Caco-2 (cell line): ENCODE measurements around the gene COLEC12. TPM values are rescaled to one million over a fixed set of nuclear protein-coding genes. Genes with fewer than 3 reads are reported as not detected.
"Not testable (repeated sequence)": the region's sequence is repeated elsewhere in the genome, so short reads cannot be mapped to it uniquely, and the experiment has no call there.

Experiments
- BruUV-seq: library from RNA; stranded (reverse); fragments of 400-500 nt; replicated peaks from 2 replicates; lab custom pipeline; 2021; lab: Mats Ljungman, UMichigan
- CTCF ChIA-PET: fragments of 300-600 bp; sonication (Branson Sonifier 250); formaldehyde crosslinking; loops from one replicate; lab custom pipeline; 2022; ENCODE audit warnings: antibody characterized with exemption; lab: Charles Lee
- POLR2A ChIA-PET: fragments of 300-600 bp; sonication (Branson Sonifier 250); formaldehyde crosslinking; loops from one replicate; lab custom pipeline; 2022; ENCODE audit warnings: antibody characterized with exemption; lab: Charles Lee
- DNase-seq, 2 experiments: peaks; one replicate each; pipeline versions ENCODE4 v3.0.0 to v3.0.0-alpha.2; 2020 to 2022
- H3K27me3 ChIP-seq: replicated peaks from 2 replicates; pipeline ENCODE4 v1.6.0; 2011; ENCODE audit warnings: low read length; ENCODE audit not compliant: control insufficient read depth, insufficient read depth
- H3K36me3 ChIP-seq: 2 replicates; pipeline ENCODE4 v1.5.1; 2011; ENCODE audit warnings: low read length; ENCODE audit not compliant: control insufficient read depth, insufficient read depth
- H3K4me1 ChIP-seq: fragments of 250-450 bp; sonication (Bioruptor Pico); 2 replicates; pipeline ENCODE4 v1.5.1; 2020; ENCODE audit warnings: mild to moderate bottlenecking
- H3K4me3 ChIP-seq: 2 replicates; pipeline ENCODE4 v1.5.1; 2011; ENCODE audit warnings: low read depth, mild to moderate bottlenecking, control low read depth, low read length
- H3K9me3 ChIP-seq: fragments of 250-450 bp; sonication (Bioruptor Pico); 2 replicates; pipeline ENCODE4 v1.5.1; 2020; ENCODE audit warnings: mild to moderate bottlenecking, moderate library complexity
- H3K27ac Mint-ChIP-seq: one replicate; pipeline ENCODE4 v1.8.0; 2022; ENCODE audit warnings: mixed read lengths; ENCODE audit not compliant: unreplicated experiment
- H3K27me3 Mint-ChIP-seq: one replicate; pipeline ENCODE4 v1.8.0; 2022; ENCODE audit warnings: mixed read lengths; ENCODE audit not compliant: insufficient read depth, unreplicated experiment
- H3K36me3 Mint-ChIP-seq: one replicate; pipeline ENCODE4 v1.8.0; 2022; ENCODE audit warnings: mild to moderate bottlenecking, mixed read lengths; ENCODE audit not compliant: insufficient read depth, unreplicated experiment
- H3K4me1 Mint-ChIP-seq: one replicate; pipeline ENCODE4 v1.8.0; 2022; ENCODE audit warnings: low read depth, mixed read lengths; ENCODE audit not compliant: unreplicated experiment
- H3K4me3 Mint-ChIP-seq: one replicate; pipeline ENCODE4 v1.8.0; 2022; ENCODE audit warnings: mild to moderate bottlenecking, moderate library complexity, mixed read lengths; ENCODE audit not compliant: unreplicated experiment
- H3K9me3 Mint-ChIP-seq: one replicate; pipeline ENCODE4 v1.8.0; 2022; ENCODE audit warnings: mixed read lengths; ENCODE audit not compliant: unreplicated experiment
- intact Hi-C: fragments of 100-400 bp; cut with micrococcal nuclease; formaldehyde crosslinking; loops from one replicate; pipeline ENCODE4 v1.10.0; 2022; ENCODE audit not compliant: unreplicated experiment
- total RNA-seq: library from RNA; stranded (reverse); gene quantifications from 2 replicates; pipeline ENCODE4 v1.2.3, GENCODE V29; 2022
- TF ChIP-seq, protein P1 (sequence below), 2 experiments: fragments of 200-600 bp in 1 of 2; IDR thresholded peaks; 1 replicate in 1 of 2; 2 replicates in 1 of 2; pipeline versions ENCODE4 v1.5.1 to v1.8.0; 2011 to 2022; ENCODE audit warnings: antibody characterized with exemption in 1 of 2, control low read depth in 1 of 2, inconsistent platforms in 1 of 2, low read depth in 1 of 2, low read length in 1 of 2, mild to moderate bottlenecking in 1 of 2, moderate library complexity in 1 of 2; ENCODE audit not compliant: insufficient read depth in 1 of 2, severe bottlenecking in 1 of 2, unreplicated experiment in 1 of 2

The COLEC12 gene
- total RNA-seq, 1 experiment from 2014 or later, result 0.09 TPM

DNA sequence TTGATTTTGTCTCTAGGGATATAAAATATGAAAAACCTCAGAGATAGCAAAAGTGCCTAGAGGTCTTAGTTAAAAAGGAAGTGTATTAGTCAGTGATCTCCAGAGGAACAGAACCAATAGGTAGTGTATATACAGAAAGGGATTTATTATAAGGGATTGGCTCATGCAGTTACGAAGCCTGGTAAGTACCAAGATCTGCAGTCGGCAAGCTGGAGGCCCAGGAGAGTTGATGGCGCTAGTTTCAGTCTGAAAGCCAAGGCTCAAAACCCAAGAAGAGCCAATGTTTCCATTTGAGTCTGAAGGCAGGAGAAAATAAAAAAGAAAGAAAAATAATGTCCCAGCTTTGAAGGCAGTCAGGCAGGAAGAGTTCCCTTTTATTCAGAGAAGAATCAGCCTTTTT is 93.3 kb downstream of the COLEC12 start:
- DNase-seq, result no peak
- POLR2A ChIA-PET, result no interaction called here
- no peaks in the 10 kb centered on the region for H3K36me3 ChIP-seq
- no TSS peak for BruUV-seq
- no peaks in the 10 kb centered on the region for H3K27me3 ChIP-seq
- Mint-ChIP-seq H3K9me3 (peaks cover 24% of the 10 kb centered on the region), H3K4me3 (no peak overlapping the region), H3K36me3 (peaks cover 5% of the 10 kb centered on the region), H3K4me1 (peaks cover 8% of the 10 kb centered on the region), H3K27me3 (no peaks in the 10 kb centered on the region), H3K27ac (no peak overlapping the region)
- CTCF ChIA-PET, result no interaction called here
- peaks cover 29% of the 10 kb centered on the region for H3K9me3 ChIP-seq
- intact Hi-C loops, result no loop called here
- H3K4me3 ChIP-seq, result no peak overlapping the region
- H3K4me1 ChIP-seq, result peaks cover 6% of the 10 kb centered on the region; the same call in 1 of the 2 replicates
- TF ChIP-seq, protein P1, sequence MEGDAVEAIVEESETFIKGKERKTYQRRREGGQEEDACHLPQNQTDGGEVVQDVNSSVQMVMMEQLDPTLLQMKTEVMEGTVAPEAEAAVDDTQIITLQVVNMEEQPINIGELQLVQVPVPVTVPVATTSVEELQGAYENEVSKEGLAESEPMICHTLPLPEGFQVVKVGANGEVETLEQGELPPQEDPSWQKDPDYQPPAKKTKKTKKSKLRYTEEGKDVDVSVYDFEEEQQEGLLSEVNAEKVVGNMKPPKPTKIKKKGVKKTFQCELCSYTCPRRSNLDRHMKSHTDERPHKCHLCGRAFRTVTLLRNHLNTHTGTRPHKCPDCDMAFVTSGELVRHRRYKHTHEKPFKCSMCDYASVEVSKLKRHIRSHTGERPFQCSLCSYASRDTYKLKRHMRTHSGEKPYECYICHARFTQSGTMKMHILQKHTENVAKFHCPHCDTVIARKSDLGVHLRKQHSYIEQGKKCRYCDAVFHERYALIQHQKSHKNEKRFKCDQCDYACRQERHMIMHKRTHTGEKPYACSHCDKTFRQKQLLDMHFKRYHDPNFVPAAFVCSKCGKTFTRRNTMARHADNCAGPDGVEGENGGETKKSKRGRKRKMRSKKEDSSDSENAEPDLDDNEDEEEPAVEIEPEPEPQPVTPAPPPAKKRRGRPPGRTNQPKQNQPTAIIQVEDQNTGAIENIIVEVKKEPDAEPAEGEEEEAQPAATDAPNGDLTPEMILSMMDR (IDR thresholded peaks at IDR 0.05; ENCODE audit: insufficient read depth in 1 of 2, low read depth in 1 of 2, low read length in 1 of 2, severe bottlenecking in 1 of 2, unreplicated experiment in 1 of 2), result no peak

DNA sequence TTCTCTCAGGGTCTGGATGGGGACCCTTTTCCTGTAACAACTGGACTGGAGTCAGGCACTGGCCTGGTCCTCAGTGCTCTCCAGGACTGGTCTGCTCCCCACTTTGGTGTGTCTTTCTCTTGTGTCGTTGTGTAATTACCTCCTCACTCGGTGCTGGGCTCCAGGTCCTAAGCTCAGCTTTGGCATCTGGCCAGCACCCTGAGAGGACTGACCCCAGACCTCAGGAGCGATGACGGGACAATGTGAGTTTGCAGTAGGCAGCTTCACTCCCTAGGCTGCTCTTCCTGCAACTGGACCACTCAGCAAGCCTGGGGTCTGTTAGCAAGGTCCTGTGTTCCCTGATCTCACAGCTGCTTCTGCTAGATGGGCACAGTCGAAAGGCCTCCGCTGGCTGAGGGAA is 93.8 kb downstream of the COLEC12 start:
- ChIA-PET POLR2A (no interaction called here), CTCF (no interaction called here)
- H3K27me3 Mint-ChIP-seq, result no peaks in the 10 kb centered on the region
- no peak overlapping the region for H3K27ac Mint-ChIP-seq
- no TSS peak for BruUV-seq
- Histone ChIP-seq H3K36me3 (no peaks in the 10 kb centered on the region), H3K9me3 (peaks cover 29% of the 10 kb centered on the region), H3K4me3 (no peak overlapping the region), H3K4me1 (peaks cover 6% of the 10 kb centered on the region; the same call in 1 of the 2 replicates), H3K27me3 (no peaks in the 10 kb centered on the region)
- TF ChIP-seq, protein P1 (IDR thresholded peaks at IDR 0.05; ENCODE audit: insufficient read depth in 1 of 2, low read depth in 1 of 2, low read length in 1 of 2, severe bottlenecking in 1 of 2, unreplicated experiment in 1 of 2), result no peak
- H3K9me3 Mint-ChIP-seq, result peaks cover 24% of the 10 kb centered on the region
- H3K4me1 Mint-ChIP-seq, result peaks cover 8% of the 10 kb centered on the region
- intact Hi-C loops, result no loop called here
- peaks cover 5% of the 10 kb centered on the region for H3K36me3 Mint-ChIP-seq
- DNase-seq, result no peak
- H3K4me3 Mint-ChIP-seq, result no peak overlapping the region

DNA sequence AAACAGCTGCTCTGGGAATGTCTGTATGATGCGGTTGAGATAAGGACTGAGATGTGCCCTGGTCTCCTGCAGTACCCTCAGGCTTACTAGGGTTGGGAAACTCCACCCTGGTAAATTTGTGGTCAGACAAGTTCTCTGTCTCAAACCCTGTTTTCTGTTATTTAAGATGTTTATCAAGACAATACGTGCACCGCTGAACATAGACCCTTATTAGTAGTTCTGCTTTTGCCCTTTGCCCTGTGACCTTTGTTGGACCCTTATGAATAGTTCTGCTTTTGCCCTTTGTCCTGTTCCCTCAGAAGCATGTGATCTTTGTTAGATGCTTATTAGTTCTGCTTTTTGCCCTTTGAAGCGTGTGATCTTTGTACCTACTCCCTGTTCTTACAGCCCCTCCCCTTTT is 95.5 kb downstream of the COLEC12 start:
- POLR2A ChIA-PET, H3K4me3 Mint-ChIP-seq: not testable (repeated sequence)

More for the DNA sequence above, 95.5 kb downstream of the COLEC12 start:
- DNase-seq, BruUV-seq, intact Hi-C loops, H3K27ac Mint-ChIP-seq, H3K27me3 ChIP-seq, H3K27me3 Mint-ChIP-seq, H3K4me3 ChIP-seq, H3K4me1 ChIP-seq, H3K36me3 Mint-ChIP-seq, CTCF ChIA-PET, H3K36me3 ChIP-seq: not testable (repeated sequence)
- Mint-ChIP-seq H3K9me3 (peaks cover 24% of the 10 kb centered on the region), H3K4me1 (peaks cover 15% of the 10 kb centered on the region)
- H3K9me3 ChIP-seq, result peaks cover 29% of the 10 kb centered on the region
